Subcutaneous abdominal adipose tissue (tissue), 5 donors: ENCODE measurements around the gene TMPRSS11E.
"Not testable (repeated sequence)": the region's sequence is repeated elsewhere in the genome, so short reads cannot be mapped to it uniquely, and the experiment has no call there.

Experiments
- H3K27ac ChIP-seq: one replicate; pipeline ENCODE4 v1.7.0; 2013; ENCODE audit warnings: low read depth, mild to moderate bottlenecking, inconsistent platforms, low read length, moderate library complexity
- H3K27me3 ChIP-seq, 5 donors: one replicate each; pipeline ENCODE4 v1.7.0; 2013; ENCODE audit warnings: low read length in 5 of 5, inconsistent platforms in 1 of 5; ENCODE audit not compliant: control insufficient read depth in 5 of 5, insufficient read depth in 4 of 5
- H3K36me3 ChIP-seq, 5 donors: one replicate each; pipeline ENCODE4 v1.7.0; 2013; ENCODE audit warnings: low read length in 5 of 5; ENCODE audit not compliant: control insufficient read depth in 5 of 5, insufficient read depth in 5 of 5
- H3K4me1 ChIP-seq, 5 donors: one replicate each; pipeline ENCODE4 v1.7.0; 2013; ENCODE audit warnings: low read length in 5 of 5, mild to moderate bottlenecking in 3 of 5, moderate library complexity in 1 of 5; ENCODE audit not compliant: control insufficient read depth in 5 of 5, insufficient read depth in 5 of 5
- H3K4me3 ChIP-seq, 5 donors: one replicate each; pipeline ENCODE4 v1.7.0; 2013; ENCODE audit warnings: low read length in 5 of 5, low read depth in 1 of 5
- H3K9ac ChIP-seq, 5 donors: one replicate each; pipeline ENCODE4 v1.7.0; 2013; ENCODE audit warnings: low read length in 5 of 5, mild to moderate bottlenecking in 4 of 5, moderate library complexity in 3 of 5
- H3K9me3 ChIP-seq, 5 donors: one replicate each; pipeline ENCODE4 v1.7.0; 2013; ENCODE audit warnings: low read length in 5 of 5; ENCODE audit not compliant: control insufficient read depth in 5 of 5
- donor health status: healthy.
- donor health status: healthy.
- donor health status: healthy.
- donor health status: healthy.
- donor health status: healthy.

TMPRSS11E gene, protein sequence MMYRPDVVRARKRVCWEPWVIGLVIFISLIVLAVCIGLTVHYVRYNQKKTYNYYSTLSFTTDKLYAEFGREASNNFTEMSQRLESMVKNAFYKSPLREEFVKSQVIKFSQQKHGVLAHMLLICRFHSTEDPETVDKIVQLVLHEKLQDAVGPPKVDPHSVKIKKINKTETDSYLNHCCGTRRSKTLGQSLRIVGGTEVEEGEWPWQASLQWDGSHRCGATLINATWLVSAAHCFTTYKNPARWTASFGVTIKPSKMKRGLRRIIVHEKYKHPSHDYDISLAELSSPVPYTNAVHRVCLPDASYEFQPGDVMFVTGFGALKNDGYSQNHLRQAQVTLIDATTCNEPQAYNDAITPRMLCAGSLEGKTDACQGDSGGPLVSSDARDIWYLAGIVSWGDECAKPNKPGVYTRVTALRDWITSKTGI

GRCh38 chr4:68447201-68447600 lies at the start of gene TMPRSS11E:
Gene TMPRSS11E, plus strand, starts transcription at chr4:68447463. Its CDS starts 50 bp downstream, at chr4:68447513.
- no peaks in the 10 kb centered on the region for H3K27me3 ChIP-seq
- no peaks in the 10 kb centered on the region for H3K36me3 ChIP-seq
- H3K4me1 ChIP-seq = no peaks in the 10 kb centered on the region
- H3K27ac ChIP-seq = no peak within 1 kb of the TSS
- H3K9me3 ChIP-seq = no peaks in the 10 kb centered on the region
- no peak within 1 kb of the TSS for H3K9ac ChIP-seq
- H3K4me3 ChIP-seq = no peak within 1 kb of the TSS

DNA sequence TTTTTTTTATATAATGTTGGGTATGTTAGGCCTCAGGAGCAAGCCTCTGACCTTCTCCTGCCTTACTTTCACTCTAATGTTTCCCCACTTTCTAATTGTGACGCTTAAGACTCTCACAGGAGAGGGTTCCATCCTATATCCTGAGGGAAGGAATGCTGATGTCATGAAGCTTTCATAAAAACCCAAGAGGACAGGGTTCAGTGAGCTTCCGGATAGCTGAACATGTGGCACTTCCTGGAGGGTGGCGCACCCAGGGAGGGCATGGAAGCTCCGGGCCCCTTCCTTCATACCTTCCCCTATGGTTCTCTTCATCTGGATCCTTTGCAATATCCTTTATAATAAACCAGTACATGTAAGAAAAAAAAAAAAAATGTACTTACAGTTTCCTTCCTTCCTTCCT lies 48.0 kb upstream of the TMPRSS11E start:
- Histone ChIP-seq H3K27me3 (no peaks in the 10 kb centered on the region), H3K4me1 (peaks cover 0 to 9% (median 0%) of the 10 kb centered on the region in 5 donors), H3K9ac (no peak overlapping the region), H3K36me3 (no peaks in the 10 kb centered on the region), H3K27ac (no peak overlapping the region), H3K4me3 (no peak overlapping the region), H3K9me3 (no peaks in the 10 kb centered on the region)

DNA sequence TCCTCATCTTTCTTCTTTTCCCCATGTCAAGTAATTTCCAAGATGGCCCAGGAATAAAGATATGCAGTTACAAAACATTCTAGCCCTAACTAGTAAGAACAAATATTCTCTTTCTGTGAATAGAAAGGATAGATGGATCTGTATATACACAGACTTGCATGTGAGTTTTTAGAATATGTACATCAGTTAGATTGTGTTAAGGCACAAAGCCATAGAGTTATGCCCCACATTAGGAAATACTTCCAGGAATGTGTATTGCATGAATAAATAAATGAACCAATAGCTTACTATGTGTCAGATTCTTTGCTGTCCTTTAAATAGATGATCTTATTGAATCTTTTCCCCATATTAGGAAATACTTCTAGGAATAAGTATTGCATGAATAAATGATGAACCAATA lies 46.0 kb upstream of the TMPRSS11E start:
- Histone ChIP-seq H3K27me3 (no peaks in the 10 kb centered on the region), H3K9ac (no peak overlapping the region), H3K27ac (no peak overlapping the region), H3K36me3 (no peaks in the 10 kb centered on the region), H3K4me1 (peaks cover 0 to 9% (median 0%) of the 10 kb centered on the region in 5 donors), H3K9me3 (no peaks in the 10 kb centered on the region), H3K4me3 (no peak overlapping the region)

DNA sequence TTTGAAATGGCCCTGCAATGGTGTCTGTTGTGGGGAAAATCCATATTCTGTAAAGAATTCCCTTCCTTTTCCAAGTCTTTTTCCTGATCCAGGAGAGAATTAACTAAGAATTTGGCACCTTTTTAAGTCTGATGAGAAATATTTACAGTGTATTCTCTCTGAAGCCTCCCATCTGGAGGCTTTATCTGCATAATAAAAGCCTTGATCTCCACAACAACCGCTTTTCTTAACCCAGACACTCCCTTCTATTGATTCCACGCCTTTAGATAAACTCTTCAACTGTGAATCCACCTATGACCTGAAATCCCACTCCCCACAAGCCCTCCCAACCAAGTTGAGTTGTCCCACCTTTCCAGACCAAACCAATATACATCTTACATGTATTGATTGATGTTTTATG lies 43.1 kb upstream of the TMPRSS11E start:
- Histone ChIP-seq H3K4me3 (no peak overlapping the region), H3K4me1 (peaks cover 0 to 9% (median 0%) of the 10 kb centered on the region in 5 donors), H3K9ac (no peak overlapping the region), H3K27ac (no peak overlapping the region), H3K27me3 (no peaks in the 10 kb centered on the region), H3K9me3 (no peaks in the 10 kb centered on the region), H3K36me3 (no peaks in the 10 kb centered on the region)

DNA sequence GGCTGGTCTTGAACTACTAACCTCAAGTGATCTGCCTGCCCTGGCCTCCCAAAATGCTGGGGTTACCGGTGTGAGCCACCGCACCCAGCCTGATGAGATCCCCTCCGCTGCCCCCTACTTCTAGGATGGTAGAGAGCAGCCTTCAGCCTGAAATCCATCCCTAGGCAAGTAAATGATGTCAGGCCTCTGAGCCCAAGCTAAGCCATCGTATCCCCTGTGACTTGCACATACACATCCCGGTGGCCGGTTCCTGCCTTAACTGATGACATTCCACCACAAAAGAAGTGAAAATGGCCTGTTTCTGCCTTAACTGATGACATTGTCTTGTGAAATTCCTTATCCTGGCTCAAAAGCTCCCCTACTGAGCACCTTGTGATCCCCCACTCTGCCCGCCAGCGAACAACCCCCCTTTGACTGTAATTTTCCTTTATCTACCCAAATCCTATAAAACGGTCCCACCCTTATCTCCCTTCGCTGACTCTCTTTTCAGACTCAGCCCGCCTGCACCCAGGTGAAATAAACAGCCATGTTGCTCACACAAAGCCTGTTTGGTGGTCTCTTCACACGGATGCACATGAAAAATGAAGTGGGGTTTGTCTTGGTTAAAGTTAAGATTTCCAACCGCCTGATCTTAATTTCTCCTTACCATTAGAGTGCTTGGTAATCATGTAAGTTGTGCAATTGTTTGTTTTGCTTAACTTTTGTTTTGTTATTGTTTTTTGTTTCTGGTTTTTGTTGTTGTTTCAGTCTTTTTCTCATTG lies 41.4 kb upstream of the TMPRSS11E start:
- H3K27ac ChIP-seq, H3K9ac ChIP-seq, H3K36me3 ChIP-seq, H3K4me3 ChIP-seq, H3K4me1 ChIP-seq, H3K27me3 ChIP-seq, H3K9me3 ChIP-seq: not testable (repeated sequence)

DNA sequence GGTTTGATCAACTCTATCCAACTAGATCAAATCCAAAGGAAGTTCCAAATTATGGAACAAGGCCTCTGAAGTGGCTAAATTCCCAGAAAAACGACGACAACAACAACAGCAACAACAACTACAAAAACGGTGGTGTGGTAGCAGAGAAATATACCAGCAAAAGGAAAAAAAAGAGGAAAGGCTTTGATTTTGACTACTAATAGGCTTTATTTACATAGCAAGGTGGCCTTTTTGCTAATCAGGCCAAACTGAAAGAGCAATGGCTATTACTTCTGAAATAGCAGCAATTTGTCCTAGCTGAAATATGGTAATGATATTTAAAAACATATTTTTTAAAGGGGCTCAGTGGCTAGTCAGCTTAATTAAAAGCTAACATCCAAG lies 40.8 kb upstream of the TMPRSS11E start:
- no peak overlapping the region for H3K27ac ChIP-seq
- no peak overlapping the region for H3K9ac ChIP-seq
- H3K4me3 ChIP-seq = no peak overlapping the region
- H3K27me3 ChIP-seq = no peaks in the 10 kb centered on the region
- no peaks in the 10 kb centered on the region for H3K9me3 ChIP-seq
- no peaks in the 10 kb centered on the region for H3K36me3 ChIP-seq
- peaks cover 0 to 4% (median 0%) of the 10 kb centered on the region in 5 donors for H3K4me1 ChIP-seq

DNA sequence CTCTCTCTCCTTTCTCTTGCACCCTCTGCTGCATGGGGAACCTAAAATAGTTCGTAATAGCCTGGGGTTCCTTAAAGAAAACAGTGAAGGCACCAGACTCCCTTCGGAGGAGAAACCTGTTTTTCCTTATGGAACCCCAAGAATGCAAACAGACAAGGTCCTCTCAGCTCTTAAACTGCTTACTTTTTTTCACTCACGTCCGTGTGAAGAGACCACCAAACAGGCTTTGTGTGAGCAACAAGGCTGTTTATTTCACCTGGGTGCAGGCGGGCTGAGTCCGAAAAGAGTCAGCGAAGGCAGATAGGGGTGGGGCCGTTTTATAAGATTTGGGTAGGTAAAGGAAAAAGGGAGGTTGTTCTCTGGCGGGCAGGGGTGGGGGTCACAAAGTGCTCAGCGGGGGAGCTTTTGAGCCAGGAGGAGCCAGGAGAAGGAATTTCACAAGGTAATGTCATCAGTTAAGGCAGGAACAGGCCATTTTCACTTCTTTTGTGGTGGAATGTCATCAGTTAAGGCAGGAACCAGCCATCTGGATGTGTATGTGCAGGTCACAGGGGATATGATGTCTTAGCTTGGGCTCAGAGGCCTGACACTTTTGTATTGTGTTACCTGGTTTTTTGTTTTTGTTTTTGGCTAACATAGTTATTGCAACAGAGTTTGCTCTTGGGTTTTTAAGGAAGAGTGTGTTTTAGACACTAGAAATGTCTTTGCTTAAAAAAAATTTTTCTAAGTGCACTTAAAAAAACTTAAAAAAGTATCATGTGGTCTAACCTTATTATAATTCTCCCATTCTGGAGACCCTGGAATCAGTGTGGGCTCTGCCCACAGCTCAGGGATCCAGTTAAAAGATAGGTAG lies 40.0 kb upstream of the TMPRSS11E start:
- not testable (repeated sequence) for H3K4me3 ChIP-seq, H3K9ac ChIP-seq, H3K4me1 ChIP-seq, H3K36me3 ChIP-seq, H3K27me3 ChIP-seq, H3K9me3 ChIP-seq, H3K27ac ChIP-seq

DNA sequence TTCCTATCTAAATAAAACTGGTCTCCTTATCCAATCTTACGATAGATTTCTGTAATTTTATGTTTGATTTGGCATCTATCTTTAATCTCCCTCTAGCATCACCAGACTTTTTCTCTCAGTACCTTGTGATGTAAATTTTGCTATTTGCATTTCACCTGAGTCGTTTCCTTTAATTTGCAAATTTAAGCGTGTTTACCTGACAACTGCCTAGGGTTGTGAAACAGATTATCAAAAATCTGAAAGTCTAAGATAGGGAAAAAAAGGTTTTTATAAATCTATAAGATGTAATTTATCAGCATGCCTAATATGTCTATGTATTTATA lies 39.4 kb upstream of the TMPRSS11E start:
- H3K27ac ChIP-seq = no peak overlapping the region
- no peak overlapping the region for H3K9ac ChIP-seq
- H3K4me3 ChIP-seq = no peak overlapping the region
- no peaks in the 10 kb centered on the region for H3K4me1 ChIP-seq
- no peaks in the 10 kb centered on the region for H3K36me3 ChIP-seq
- H3K9me3 ChIP-seq = no peaks in the 10 kb centered on the region
- no peaks in the 10 kb centered on the region for H3K27me3 ChIP-seq

DNA sequence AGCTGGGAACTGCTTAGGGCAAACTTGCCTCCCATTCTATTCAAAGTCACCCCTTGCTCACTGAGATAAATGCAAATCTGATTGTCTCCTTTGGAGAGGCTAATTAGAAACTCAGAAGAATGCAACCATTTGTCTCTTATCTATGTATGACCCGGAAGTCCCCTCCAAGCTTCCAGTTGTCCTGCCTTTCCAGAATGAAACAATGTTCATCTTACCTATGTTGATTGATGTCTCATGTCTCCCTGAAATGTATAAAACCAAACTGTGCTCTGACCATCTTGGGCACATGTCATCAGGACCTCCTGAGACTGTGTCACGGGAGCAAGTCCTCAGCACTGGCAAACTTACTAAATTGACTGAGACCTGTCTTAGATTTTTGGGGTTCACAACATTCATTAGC lies 37.1 kb upstream of the TMPRSS11E start:
- Histone ChIP-seq H3K4me3 (no peak overlapping the region), H3K9ac (no peak overlapping the region), H3K27ac (no peak overlapping the region), H3K27me3 (no peaks in the 10 kb centered on the region), H3K9me3 (no peaks in the 10 kb centered on the region), H3K36me3 (no peaks in the 10 kb centered on the region), H3K4me1 (no peaks in the 10 kb centered on the region)

DNA sequence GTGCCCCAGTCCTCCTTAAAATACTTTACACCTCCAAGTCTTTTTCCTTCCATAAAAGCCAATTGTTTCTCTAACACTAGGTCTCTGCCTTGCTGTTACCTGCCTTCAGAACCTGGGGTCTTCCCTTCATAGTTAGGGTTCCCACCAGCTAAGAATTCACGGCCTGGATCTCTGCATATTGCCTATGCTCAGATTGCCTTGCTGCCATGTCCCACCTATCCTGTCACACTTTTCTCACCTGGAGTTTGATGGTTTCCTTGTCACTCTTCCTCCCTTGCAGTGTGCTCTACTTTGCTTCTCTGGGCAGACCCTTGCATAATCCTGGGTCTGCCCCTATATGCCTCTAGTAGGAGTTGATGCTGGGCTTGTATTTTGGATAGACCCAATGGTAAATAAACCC lies 36.6 kb upstream of the TMPRSS11E start:
- Histone ChIP-seq H3K9me3 (no peaks in the 10 kb centered on the region), H3K27ac (no peak overlapping the region), H3K4me3 (no peak overlapping the region), H3K36me3 (no peaks in the 10 kb centered on the region), H3K9ac (no peak overlapping the region), H3K27me3 (no peaks in the 10 kb centered on the region), H3K4me1 (no peaks in the 10 kb centered on the region)
